NCI-H526 (cell line): ENCODE data around the gene PPIF.

Experiments used
- DNase-seq, 2 experiments: peaks; one replicate each; lab custom pipeline; 2025; lab: John Stamatoyannopoulos, UW

The PPIF gene

DNA sequence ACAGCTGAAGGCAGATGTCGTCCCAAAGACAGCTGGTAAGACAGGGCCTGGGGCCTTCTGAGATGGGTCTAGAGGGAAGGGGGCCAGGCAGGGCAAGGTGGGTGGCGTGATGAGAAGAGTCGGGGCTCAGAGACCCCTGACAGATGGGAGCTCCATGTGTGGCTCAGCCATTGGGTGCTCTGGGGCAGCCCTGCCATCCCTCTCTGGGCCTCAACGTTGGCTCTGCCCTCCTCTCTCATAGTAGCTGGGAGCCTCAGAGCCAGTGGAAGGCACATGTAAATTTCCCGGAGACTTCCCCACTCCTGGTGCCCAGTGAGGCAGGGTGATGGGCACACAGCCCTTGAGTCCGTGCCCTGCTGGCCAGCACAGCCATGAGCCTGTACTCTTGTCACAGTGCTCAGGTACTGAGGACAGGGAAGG lies 1.8 kb downstream of the PPIF start:
- no peak for DNase-seq

- no peak for DNase-seq
Measured at GRCh38 chr10:79349766-79350406, 2.6 kb downstream of the PPIF start.

DNA sequence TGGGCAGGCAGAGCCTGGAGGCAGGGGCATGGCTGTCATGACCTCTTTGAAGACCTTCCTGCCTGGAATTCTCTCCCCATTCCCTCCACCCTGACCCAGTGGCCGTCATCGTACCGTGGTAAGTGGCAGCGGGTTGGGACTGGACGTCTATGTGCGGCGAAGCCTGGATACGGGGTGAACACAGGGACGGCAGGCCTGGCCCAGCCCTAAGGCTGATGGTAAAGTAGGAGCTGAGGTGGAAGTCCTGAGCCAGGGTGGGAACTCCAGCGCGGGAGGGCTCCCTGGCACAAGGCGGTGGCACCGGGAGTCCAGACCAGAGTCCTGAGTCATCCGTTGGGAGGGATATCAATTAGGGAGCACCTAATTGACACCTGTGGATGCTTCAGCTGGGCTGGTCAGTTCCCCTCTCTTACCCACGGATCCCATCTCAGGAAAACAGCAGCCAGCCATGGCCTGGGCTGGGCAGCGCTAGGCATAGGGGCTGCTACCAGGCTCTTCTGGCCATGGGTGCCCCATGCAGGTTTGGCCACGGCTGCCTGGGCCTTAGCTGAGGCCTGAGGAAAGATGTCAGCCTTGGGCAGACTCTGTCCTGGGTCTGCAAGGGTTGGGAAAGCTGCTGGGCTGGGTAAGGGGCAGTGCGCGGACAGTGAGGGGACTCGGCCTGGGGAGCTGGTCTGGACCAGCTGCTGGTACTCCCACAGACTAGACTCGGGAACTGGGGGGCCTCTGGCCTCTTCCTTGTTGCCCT lies 3.3 kb downstream of the PPIF start:
- no peak for DNase-seq

GRCh38 chr10:79351332-79351731 lies 4.1 kb downstream of the PPIF start:
- no peak for DNase-seq

DNA sequence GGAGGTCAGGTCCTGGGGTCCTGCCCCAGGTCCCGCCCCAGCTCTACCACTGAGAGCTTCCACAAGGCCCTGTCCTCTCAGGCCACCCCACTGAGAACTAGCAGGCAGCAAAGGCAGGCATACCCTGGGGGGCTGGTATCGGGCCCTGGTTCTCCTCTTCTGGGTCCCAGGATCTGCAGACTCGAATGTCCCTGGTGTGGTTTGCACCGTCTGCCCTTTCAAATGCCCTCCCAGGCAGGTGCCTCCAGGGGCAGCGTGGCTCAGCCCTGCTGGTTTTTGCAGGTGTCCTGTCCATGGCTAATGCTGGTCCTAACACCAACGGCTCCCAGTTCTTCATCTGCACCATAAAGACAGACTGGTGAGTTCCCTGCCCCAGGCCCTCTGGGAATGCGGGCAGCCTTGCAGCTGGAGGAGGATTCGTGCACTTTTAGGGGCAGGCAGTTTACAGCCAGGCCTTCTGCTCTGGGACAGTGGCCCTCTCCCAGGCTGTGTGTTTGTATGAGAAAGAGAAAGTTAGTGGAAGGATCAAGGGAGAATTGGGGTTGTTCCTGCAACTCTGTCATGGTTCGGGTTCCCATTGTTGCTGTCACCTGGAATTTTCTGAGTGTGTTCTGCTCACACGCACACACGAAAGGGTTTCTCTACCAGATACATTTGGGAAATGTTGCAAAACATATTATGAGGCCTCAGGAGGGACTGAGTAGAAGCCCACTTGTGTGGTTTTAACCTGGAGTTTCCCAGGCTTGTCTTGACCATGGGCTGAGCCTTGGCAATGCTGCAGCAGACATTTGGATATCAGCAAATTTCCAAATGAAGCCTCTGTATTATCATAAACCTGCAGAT lies 5.0 kb downstream of the PPIF start:
- DNase-seq: no peak

- DNase-seq: no peak
Measured at GRCh38 chr10:79353000-79353406, 5.7 kb downstream of the PPIF start.

- no peak for DNase-seq
Measured at GRCh38 chr10:79353726-79354125, 6.5 kb downstream of the PPIF start.

DNA sequence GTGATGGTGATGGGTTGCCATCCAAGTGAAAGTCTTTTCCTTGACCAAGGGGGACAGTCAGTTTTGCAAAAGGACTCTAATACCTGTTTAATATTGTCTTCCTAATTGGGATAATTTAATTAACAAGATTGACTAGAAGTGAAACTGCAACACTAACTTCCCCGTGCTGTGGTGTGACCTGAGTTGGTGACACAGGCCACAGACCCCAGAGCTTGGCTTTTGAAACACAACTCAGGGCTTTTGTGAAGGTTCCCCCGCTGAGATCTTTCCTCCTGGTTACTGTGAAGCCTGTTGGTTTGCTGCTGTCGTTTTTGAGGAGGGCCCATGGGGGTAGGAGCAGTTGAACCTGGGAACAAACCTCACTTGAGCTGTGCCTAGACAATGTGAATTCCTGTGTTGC lies 6.9 kb downstream of the PPIF start:
- DNase-seq: no peak

- no peak for DNase-seq
Measured at GRCh38 chr10:79354615-79355014, 7.3 kb downstream of the PPIF start.

GRCh38 chr10:79355420-79356017 lies 8.2 kb downstream of the PPIF start:
- DNase-seq: no peak

GRCh38 chr10:79356104-79356503 lies 8.8 kb downstream of the PPIF start:
- DNase-seq: no peak

GRCh38 chr10:79357180-79357579 lies 9.9 kb downstream of the PPIF start:
- no peak for DNase-seq

DNA sequence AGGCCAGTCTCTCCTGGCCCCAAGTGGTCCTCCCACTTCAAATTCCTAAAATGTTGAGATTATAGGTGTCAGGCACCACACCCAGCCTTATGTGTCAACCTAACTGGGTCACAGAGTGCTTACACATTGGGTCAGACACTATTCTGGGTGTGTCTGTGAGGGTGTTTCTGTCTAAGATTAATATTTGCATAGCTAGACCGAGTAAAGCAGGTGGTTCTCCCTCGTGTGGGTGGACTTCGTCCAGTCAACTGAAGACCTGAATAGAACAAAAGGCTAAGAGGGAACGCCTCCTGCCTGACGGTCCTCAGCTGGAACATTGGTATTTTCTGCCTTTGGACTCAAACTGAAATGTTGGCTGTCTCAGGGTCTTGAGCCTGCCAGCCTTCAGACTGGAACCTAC lies 11.5 kb downstream of the PPIF start:
- DNase-seq: peak; percentile 83 to 86

DNA sequence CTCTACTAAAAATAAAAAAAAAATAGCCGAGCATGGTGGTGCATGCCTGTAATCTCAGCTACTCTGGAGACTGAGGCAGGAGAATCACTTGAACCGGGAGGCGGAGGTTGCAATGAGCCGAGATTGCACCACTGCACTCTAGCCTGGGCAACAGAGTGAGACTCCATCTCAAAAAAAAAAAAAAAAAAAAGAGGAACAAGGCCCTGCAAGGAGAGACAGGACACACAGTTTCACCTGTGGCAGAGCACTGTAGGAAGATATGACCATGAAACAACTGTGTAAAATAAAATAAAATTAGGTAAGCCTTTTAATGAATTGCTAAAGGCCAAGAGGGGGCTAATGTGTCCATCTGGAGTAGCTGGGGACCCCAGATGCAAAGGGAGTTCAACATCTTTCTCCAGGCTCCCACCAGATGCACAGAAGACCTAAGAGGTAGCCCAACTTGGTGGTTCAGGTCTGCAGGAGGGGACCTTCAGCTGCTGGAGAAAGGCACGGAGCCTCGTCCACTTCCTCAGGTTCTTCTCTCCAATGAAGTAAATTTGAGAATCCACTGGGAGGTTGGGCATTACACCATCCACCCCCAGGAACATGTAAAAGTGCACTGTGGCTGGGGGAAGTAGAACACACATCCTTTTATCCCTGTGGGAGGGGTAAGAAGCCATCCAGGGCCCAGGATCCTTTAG lies 12.7 kb downstream of the PPIF start:
- no peak for DNase-seq

- DNase-seq: no peak
Measured at GRCh38 chr10:79360499-79361342, 13.5 kb downstream of the PPIF start.

DNA sequence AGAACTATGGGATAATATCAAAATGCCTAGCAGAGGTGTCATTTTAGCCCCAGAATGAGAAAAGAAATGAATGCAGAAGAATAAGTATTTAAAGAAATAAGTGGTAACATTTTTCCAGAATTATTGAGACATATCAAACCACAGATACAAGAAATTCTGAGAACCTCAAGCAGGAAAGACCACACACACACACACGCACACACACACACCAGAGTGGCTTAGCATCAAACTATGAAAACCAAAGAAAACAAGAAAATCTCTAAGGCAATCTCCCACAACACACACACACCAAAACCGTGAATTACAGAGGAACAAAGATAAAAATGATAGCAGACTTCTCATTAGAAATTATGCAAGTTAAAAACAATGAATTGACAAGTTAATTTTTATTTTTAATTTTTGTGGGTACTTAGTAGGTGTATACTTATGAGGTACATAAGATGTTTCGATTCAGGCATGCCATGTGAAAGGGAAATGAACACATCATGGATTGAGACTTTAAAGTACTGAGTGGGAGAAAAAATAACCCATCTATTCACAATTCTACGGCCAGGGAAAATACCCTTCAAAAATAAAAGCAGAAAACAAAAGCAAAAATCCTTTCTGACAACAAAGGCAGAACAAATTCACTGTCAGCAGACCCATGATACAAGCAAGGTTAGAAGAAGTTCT lies 14.6 kb downstream of the PPIF start:
- DNase-seq: no peak

- DNase-seq: no peak
Measured at GRCh38 chr10:79367426-79368189, 20.3 kb downstream of the PPIF start.

DNA sequence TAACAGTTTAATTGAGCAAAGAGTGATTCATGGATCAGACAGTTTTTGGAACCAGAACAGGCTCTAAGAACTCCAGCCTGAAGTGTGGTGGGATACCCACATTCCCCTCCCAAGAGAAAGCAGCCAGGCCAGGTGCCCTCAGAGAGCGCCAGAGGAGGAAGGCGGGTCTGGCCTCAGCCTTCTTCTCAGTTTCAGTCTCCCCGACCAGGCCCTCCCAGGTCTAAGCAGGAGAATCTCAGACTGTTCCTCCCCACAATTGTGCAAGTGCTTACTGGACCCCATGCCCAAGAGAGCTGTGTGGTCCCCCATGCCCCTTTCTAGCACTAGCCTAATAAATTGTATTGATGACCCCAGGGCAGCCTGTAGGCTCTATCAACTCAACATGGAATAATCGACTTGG lies 25.6 kb downstream of the PPIF start:
- DNase-seq: no peak

DNA sequence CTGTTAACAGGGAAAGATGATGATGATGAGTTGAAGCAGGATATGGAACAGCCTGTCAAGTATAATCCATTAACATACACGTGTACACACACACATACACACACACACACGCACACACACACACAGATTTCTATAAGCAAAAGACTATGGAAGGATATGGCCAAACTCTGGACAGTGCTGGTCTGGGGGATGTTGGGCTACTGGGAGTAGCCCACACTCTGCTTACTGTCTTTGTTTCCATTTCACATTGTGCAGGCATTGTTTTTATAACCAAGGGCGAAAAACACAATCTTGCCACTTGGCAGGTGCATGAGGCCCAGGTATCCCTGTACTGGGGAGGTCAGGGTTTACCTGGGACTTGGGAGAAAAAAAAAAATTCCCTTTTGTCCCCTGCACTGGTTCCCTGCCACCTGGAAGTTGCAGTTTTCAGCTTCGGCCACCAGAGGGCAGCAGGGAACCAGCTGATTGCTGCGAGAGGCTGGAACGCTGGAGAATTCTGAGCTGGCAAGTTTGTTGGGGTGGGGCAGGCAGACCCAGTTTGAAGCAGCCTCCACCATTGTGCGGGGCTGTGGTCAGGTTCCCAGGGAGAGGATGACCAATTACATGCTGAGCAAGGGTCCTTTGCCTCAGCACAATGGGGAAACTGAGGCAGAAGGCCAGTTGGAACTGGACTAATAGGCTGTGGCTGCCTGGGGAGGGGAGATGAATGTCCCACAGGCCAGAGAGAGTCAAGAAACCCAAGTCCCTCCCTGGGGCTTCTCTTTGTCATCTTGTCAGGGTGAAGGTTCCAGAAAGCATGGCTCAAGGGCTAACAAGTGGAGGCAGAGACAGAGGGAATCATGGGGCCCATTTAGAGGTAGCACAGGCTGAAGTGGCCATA lies 27.3 kb downstream of the PPIF start:
- peak; percentile 4 to 66 for DNase-seq
